H1 (cell line): ENCODE results near the gene GATC. TPM values are rescaled to one million over a fixed set of nuclear protein-coding genes. Genes with fewer than 3 reads are reported as not detected.

Experiments used
- CTCF ChIA-PET: fragments of 300-600 bp; sonication (Branson Sonifier 250); formaldehyde crosslinking; loops from one replicate; lab custom pipeline; 2021; ENCODE audit not compliant: partially characterized antibody; lab: Charles Lee
- POLR2A ChIA-PET: fragments of 300-600 bp; sonication (Branson Sonifier 250); formaldehyde crosslinking; loops from one replicate; lab custom pipeline; 2021; ENCODE audit warnings: inconsistent platforms; ENCODE audit not compliant: partially characterized antibody; lab: Charles Lee
- DNase-seq, 2 experiments: peaks; one replicate each; pipeline versions ENCODE4 v3.0.0 to v3.0.0-alpha.2; 2010 to 2022; ENCODE audit warnings: low spot score in 2 of 2, low read depth in 1 of 2, mixed read lengths in 1 of 2
- FAIRE-seq: peaks from 2 replicates; lab custom pipeline; 2011; peaks lifted over from hg19 to GRCh38; lab: Jason Lieb, UNC
- H2AFZ ChIP-seq: 2 replicates; pipeline ENCODE4 v1.8.1; 2012; ENCODE audit warnings: low read length, inconsistent platforms
- H2AK5ac ChIP-seq: 2 replicates; pipeline ENCODE4 v1.6.1; 2013; ENCODE audit warnings: low read depth, low read length
- H2BK120ac ChIP-seq: replicated peaks from 2 replicates; pipeline ENCODE3; 2013; ENCODE audit warnings: low read depth, low read length, inconsistent platforms
- H2BK12ac ChIP-seq: 2 replicates; pipeline ENCODE4 v1.6.1; 2013; ENCODE audit warnings: low read depth, low read length
- H2BK15ac ChIP-seq: 2 replicates; pipeline ENCODE4 v1.6.1; 2013; ENCODE audit warnings: low read length
- H2BK20ac ChIP-seq: 2 replicates; pipeline ENCODE4 v1.6.1; 2013; ENCODE audit warnings: low read length
- H2BK5ac ChIP-seq: 2 replicates; pipeline ENCODE4 v1.6.1; 2013; ENCODE audit warnings: low read depth, low read length
- H3K14ac ChIP-seq: 2 replicates; pipeline ENCODE4 v1.6.1; 2013; ENCODE audit warnings: inconsistent platforms; ENCODE audit not compliant: insufficient read length
- H3K18ac ChIP-seq: 2 replicates; pipeline ENCODE4 v1.6.1; 2013; ENCODE audit warnings: low read length; ENCODE audit errors: extremely low read depth
- H3K23ac ChIP-seq: 2 replicates; pipeline ENCODE4 v1.6.1; 2013; ENCODE audit warnings: inconsistent platforms; ENCODE audit not compliant: insufficient read length
- H3K23me2 ChIP-seq: 2 replicates; pipeline ENCODE4 v1.6.1; 2013; ENCODE audit warnings: low read depth, low read length
- H3K27ac ChIP-seq: 2 replicates; pipeline ENCODE4 v1.6.1; 2011; ENCODE audit warnings: low read depth, low read length, inconsistent platforms
- H3K27me3 ChIP-seq, 4 experiments: replicated peaks in 1 of 4; 1 replicate in 1 of 4; 2 replicates in 3 of 4; pipeline versions ENCODE4 v1.6.1 to v1.8.1; 2011 to 2013; ENCODE audit warnings: low read length in 3 of 4, mild to moderate bottlenecking in 3 of 4, inconsistent platforms in 2 of 4, mixed read lengths in 2 of 4, moderate library complexity in 1 of 4; ENCODE audit not compliant: control insufficient read depth in 3 of 4, insufficient read depth in 3 of 4; ENCODE audit errors: extremely low read depth in 1 of 4
- H3K36me3 ChIP-seq, 4 experiments: 2 replicates each; pipeline versions ENCODE4 v1.6.1 to v1.8.1; 2011 to 2013; ENCODE audit warnings: mild to moderate bottlenecking in 4 of 4, low read length in 3 of 4, moderate library complexity in 2 of 4, control low read depth in 1 of 4, inconsistent platforms in 1 of 4; ENCODE audit not compliant: insufficient read depth in 4 of 4, control insufficient read depth in 2 of 4
- H3K4ac ChIP-seq: replicated peaks from 2 replicates; pipeline ENCODE3; 2013; ENCODE audit warnings: low read length, low read depth, mixed read lengths, inconsistent platforms; ENCODE audit not compliant: insufficient read length
- H3K4me1 ChIP-seq, 4 experiments: replicated peaks in 1 of 4; 1 replicate in 1 of 4; 2 replicates in 3 of 4; pipeline versions ENCODE4 v1.6.1 to v1.8.1; 2011 to 2013; ENCODE audit warnings: low read length in 3 of 4, inconsistent platforms in 2 of 4, mixed read lengths in 1 of 4; ENCODE audit not compliant: insufficient read depth in 4 of 4, control insufficient read depth in 3 of 4
- H3K4me2 ChIP-seq, 2 experiments: 2 replicates each; pipeline versions ENCODE4 v1.6.1 to v1.8.1; 2011 to 2013; ENCODE audit warnings: low read depth in 2 of 2, low read length in 2 of 2, control low read depth in 1 of 2, inconsistent platforms in 1 of 2, mild to moderate bottlenecking in 1 of 2; ENCODE audit not compliant: insufficient read depth in 1 of 2
- H3K4me3 ChIP-seq, 4 experiments: fragments of 200-600, 300-600 bp in 1 of 4; sonication (generic), shearing (Covaris generic), sonication (Bioruptor Twin) in 1 of 4; 2 replicates each; pipeline versions ENCODE4 v1.5.1 to v1.8.1; 2011 to 2016; ENCODE audit warnings: low read length in 4 of 4, low read depth in 3 of 4, control low read depth in 2 of 4, inconsistent platforms in 2 of 4, mild to moderate bottlenecking in 2 of 4, mixed read lengths in 1 of 4, moderate library complexity in 1 of 4; ENCODE audit not compliant: insufficient read depth in 2 of 4; ENCODE audit errors: extremely low read depth in 1 of 4
- H3K56ac ChIP-seq: replicated peaks from 2 replicates; pipeline ENCODE3; 2013; ENCODE audit warnings: low read depth, mild to moderate bottlenecking, mixed read lengths, low read length, inconsistent platforms; ENCODE audit not compliant: insufficient read length
- H3K79me1 ChIP-seq: 2 replicates; pipeline ENCODE4 v1.6.1; 2013; ENCODE audit warnings: low read depth, low read length, control low read depth
- H3K79me2 ChIP-seq, 2 experiments: 2 replicates each; pipeline versions ENCODE4 v1.6.1 to v1.8.1; 2012 to 2013; ENCODE audit warnings: low read length in 2 of 2, mild to moderate bottlenecking in 2 of 2, inconsistent platforms in 1 of 2; ENCODE audit not compliant: insufficient read depth in 2 of 2, control insufficient read depth in 1 of 2
- H3K9ac ChIP-seq, 4 experiments: replicated peaks in 1 of 4; 1 replicate in 1 of 4; 2 replicates in 3 of 4; pipeline versions ENCODE4 v1.6.1 to v1.8.1; 2011 to 2013; ENCODE audit warnings: low read depth in 3 of 4, low read length in 3 of 4, control low read depth in 2 of 4, mild to moderate bottlenecking in 2 of 4, moderate library complexity in 2 of 4, inconsistent platforms in 1 of 4; ENCODE audit errors: extremely low read depth in 1 of 4
- H3K9me3 ChIP-seq, 2 experiments: 2 replicates each; pipeline versions ENCODE4 v1.6.1 to v1.8.1; 2012 to 2013; ENCODE audit warnings: mild to moderate bottlenecking in 2 of 2, moderate library complexity in 2 of 2, control low read depth in 1 of 2, inconsistent platforms in 1 of 2, low read depth in 1 of 2, low read length in 1 of 2, mixed read lengths in 1 of 2; ENCODE audit not compliant: insufficient read depth in 2 of 2
- H4K20me1 ChIP-seq, 2 experiments: replicated peaks in 1 of 2; 2 replicates each; pipeline versions ENCODE3 to v1.8.1; 2011 to 2013; ENCODE audit warnings: inconsistent platforms in 2 of 2, low read length in 2 of 2, mild to moderate bottlenecking in 1 of 2; ENCODE audit not compliant: insufficient read depth in 2 of 2, control insufficient read depth in 1 of 2
- H4K5ac ChIP-seq: 2 replicates; pipeline ENCODE4 v1.6.1; 2013; ENCODE audit warnings: low read length, low read depth, mixed read lengths, inconsistent platforms; ENCODE audit not compliant: insufficient read length
- H4K8ac ChIP-seq: 2 replicates; pipeline ENCODE4 v1.8.0; 2013; ENCODE audit warnings: mild to moderate bottlenecking, moderate library complexity, low read length, inconsistent platforms; ENCODE audit not compliant: insufficient read depth; ENCODE audit errors: extremely low read depth
- H4K91ac ChIP-seq: replicated peaks from 2 replicates; pipeline ENCODE3; 2013; ENCODE audit warnings: low read length, mixed read lengths, inconsistent platforms; ENCODE audit not compliant: insufficient read length
- ASH2L ChIP-seq: fragments of 200-600, 300-600 bp; sonication (generic); IDR thresholded peaks from one replicate; pipeline ENCODE4 v1.7.1; 2017; ENCODE audit warnings: low read length
- CBX8 ChIP-seq: fragments of 300-800, 300-1000 bp; sonication (generic); IDR thresholded peaks from 2 replicates; pipeline ENCODE4 v1.7.1; 2016; ENCODE audit warnings: low read depth, low read length, borderline replicate concordance
- CEBPB ChIP-seq: IDR thresholded peaks from 2 replicates; pipeline ENCODE4 v1.6.1; 2012; ENCODE audit warnings: low read depth, low read length
- CHD2 ChIP-seq: IDR thresholded peaks from 2 replicates; pipeline ENCODE4 v1.6.1; 2012; ENCODE audit warnings: low read length, improper control_type of control experiment
- GABPA ChIP-seq: IDR thresholded peaks from 2 replicates; pipeline ENCODE4 v1.6.1; 2011; ENCODE audit warnings: mild to moderate bottlenecking, low read length, moderate library complexity, borderline replicate concordance; ENCODE audit not compliant: insufficient read depth
- KDM1A ChIP-seq: fragments of 200-600, 300-600 bp; sonication (generic); IDR thresholded peaks from 2 replicates; pipeline ENCODE4 v1.7.1; 2016; ENCODE audit warnings: mild to moderate bottlenecking, low read length, borderline replicate concordance
- KDM4A ChIP-seq: IDR thresholded peaks from one replicate; pipeline ENCODE4 v1.7.1; 2012; ENCODE audit warnings: low read depth, mild to moderate bottlenecking, moderate library complexity, low read length, inconsistent platforms; ENCODE audit not compliant: severe bottlenecking
- SAP30 ChIP-seq: fragments of 300-600 bp; sonication (generic); IDR thresholded peaks from 2 replicates; pipeline ENCODE4 v1.7.1; 2012; ENCODE audit warnings: low read length, moderate library complexity, mild to moderate bottlenecking, inconsistent platforms; ENCODE audit not compliant: insufficient read depth, insufficient replicate concordance
- SP1 ChIP-seq: IDR thresholded peaks from 2 replicates; pipeline ENCODE4 v1.6.1; 2011; ENCODE audit warnings: low read depth, low read length
- TAF1 ChIP-seq: IDR thresholded peaks from 2 replicates; pipeline ENCODE4 v1.6.1; 2011; ENCODE audit warnings: mild to moderate bottlenecking, low read depth, low read length
- USF2 ChIP-seq: IDR thresholded peaks from 2 replicates; pipeline ENCODE4 v1.6.1; 2011; ENCODE audit warnings: low read length, improper control_type of control experiment
- WGBS, 2 experiments: shearing (Covaris generic) in 1 of 2; methylation state at CpG; one replicate each; pipeline versions ENCODE4 v1.1.6 to v1.1.7; 2013 to 2015; ENCODE audit warnings: low lambda C conversion rate in 2 of 2, mixed read lengths in 2 of 2, inconsistent platforms in 1 of 2, low coverage in 1 of 2, missing lambda C conversion rate in 1 of 2; ENCODE audit not compliant: insufficient replicate concordance in 2 of 2, insufficient coverage in 1 of 2, insufficient read length in 1 of 2; ENCODE audit errors: extremely low coverage in 1 of 2, missing lambda C conversion rate in 1 of 2; 5-methylcytosine and 5-hydroxymethylcytosine counted together
- polyA plus RNA-seq, 7 experiments: library from polyadenylated mRNA; depleted of rRNA in 3 of 7; stranded (reverse) in 5 of 7; unstranded in 2 of 7; fragments of >200 nt in 5 of 7; fragments of 200-250 nt in 2 of 7; gene quantifications; 1 replicate in 5 of 7; 2 replicates in 1 of 7; 4 replicates in 1 of 7; pipeline versions ENCODE4 v1.2.1 to v1.2.3, GENCODE V29; 2011 to 2013; ENCODE audit warnings: missing spikeins in 2 of 7, mixed read lengths in 2 of 7
- total RNA-seq: library from RNA; stranded (reverse); fragmentation: NEBNext Ultra II Directional; extraction: Animal tissue kit (Norgen Biotek cat#: 25700); gene quantifications from 2 replicates; pipeline ENCODE4 v1.2.1, GENCODE V29; 2021

GATC gene
- total and polyA plus RNA-seq, 2 of the 8 experiments (the other 6 are each of a cell fraction or from before 2014, with no cell fraction given): 13.2 to 30.4 TPM

- Histone ChIP-seq H2BK12ac (no peak overlapping the region), H2AK5ac (no peak overlapping the region), H4K91ac (no peak overlapping the region), H3K14ac (no peak overlapping the region), H3K27ac (no peak overlapping the region), H2BK120ac (no peak overlapping the region), H2BK15ac (no peak overlapping the region), H3K23ac (no peak overlapping the region), H3K56ac (no peak overlapping the region), H2BK5ac (no peak overlapping the region), H3K18ac (no peak overlapping the region), H2AFZ (no peak overlapping the region), H3K4me3 (no peak overlapping the region), H3K4me2 (no peak overlapping the region), H3K23me2 (peaks cover 6% of the 10 kb centered on the region; the same call in 1 of the 2 replicates), H4K5ac (no peak overlapping the region), H3K27me3 (no peaks in the 10 kb centered on the region), H3K4ac (no peak overlapping the region), H4K20me1 (peaks cover 12 to 13% of the 10 kb centered on the region in 2 experiments), H3K9me3 (no peaks in the 10 kb centered on the region), H3K9ac (no peak overlapping the region), H3K79me2 (peaks cover 16 to 20% of the 10 kb centered on the region in 2 experiments), H2BK20ac (no peak overlapping the region), H3K79me1 (no peaks in the 10 kb centered on the region), H3K4me1 (peaks cover 5 to 10% (median 7%) of the 10 kb centered on the region in 4 experiments; a peak in 5 of 7 replicates), H3K36me3 (peaks cover 4 to 29% (median 17%) of the 10 kb centered on the region in 4 experiments; a peak in 7 of 8 replicates), H4K8ac (no peak overlapping the region)
- ChIA-PET POLR2A (interaction anchor here (1.0 to 10.1 kb wide), 9 partner anchors 9 to 43 kb away, joined by 3 to 78 read pairs (median 5); partner anchors contain the start of genes COQ5 and RNF10), CTCF (interaction anchor here (0.6 to 1.3 kb wide), 6 partner anchors 11 to 82 kb away, joined by 3 to 4 read pairs (median 4); no protein-coding TSS in a partner anchor)
- TF ChIP-seq TAF1 (no peak), CHD2 (no peak), SAP30 (no peak), SP1 (no peak), USF2 (no peak), KDM4A (no peak), CEBPB (no peak), GABPA (no peak), CBX8 (no peak), KDM1A (no peak), ASH2L (no peak)
- DNase-seq (no peak), FAIRE-seq (no peak)
- 83% methylated on average over 1 of the region's 1 CpG; no CpG with 5 or more reads in 1 of the 2 experiments for WGBS, 2 experiments
Observed at GRCh38 chr12:120500581-120500980, 54.3 kb downstream of the GATC start.
